GM23248 (cell line): Measurements from ENCODE around the gene DYRK1B. TPM values are rescaled to one million over a fixed set of nuclear protein-coding genes. Genes with fewer than 3 reads are reported as not detected.

Experiments used
- DNase-seq: peaks from one replicate; pipeline ENCODE4 v3.0.0-alpha.2; 2015
- H2AFZ ChIP-seq: fragments of 200-600 bp; sonication (generic); 2 replicates; pipeline ENCODE4 v1.6.1; 2016; ENCODE audit warnings: antibody characterized with exemption
- H3F3A ChIP-seq: fragments of 200-600 bp; sonication (generic); 2 replicates; pipeline ENCODE4 v1.6.1; 2016; ENCODE audit warnings: mild to moderate bottlenecking, antibody characterized with exemption, mixed run types; ENCODE audit not compliant: insufficient read depth
- H3K27ac ChIP-seq: fragments of 200-600 bp; sonication (generic); 2 replicates; pipeline ENCODE4 v1.5.1; 2016; ENCODE audit warnings: mild to moderate bottlenecking
- H3K27me3 ChIP-seq: fragments of 200-600 bp; sonication (generic); replicated peaks from 2 replicates; pipeline ENCODE4 v1.6.1; 2016; ENCODE audit warnings: mild to moderate bottlenecking; ENCODE audit not compliant: insufficient read depth
- H3K36me3 ChIP-seq: fragments of 200-600 bp; sonication (generic); 2 replicates; pipeline ENCODE4 v1.6.1; 2016; ENCODE audit warnings: low read depth, mild to moderate bottlenecking
- H3K4me1 ChIP-seq: fragments of 200-600 bp; sonication (generic); 2 replicates; pipeline ENCODE4 v1.6.1; 2016; ENCODE audit warnings: mild to moderate bottlenecking; ENCODE audit not compliant: insufficient read depth
- H3K4me2 ChIP-seq: fragments of 200-600 bp; sonication (generic); one replicate; pipeline ENCODE4 v1.6.1; 2016; ENCODE audit warnings: mild to moderate bottlenecking; ENCODE audit not compliant: unreplicated experiment
- H3K4me3 ChIP-seq: fragments of 200-600 bp; sonication (generic); 2 replicates; pipeline ENCODE4 v1.5.1; 2016; ENCODE audit warnings: mild to moderate bottlenecking
- H3K79me2 ChIP-seq: fragments of 200-600 bp; sonication (generic); 2 replicates; pipeline ENCODE4 v1.6.1; 2016; ENCODE audit warnings: mild to moderate bottlenecking; ENCODE audit not compliant: insufficient read depth
- H3K9ac ChIP-seq: fragments of 200-600 bp; sonication (generic); 2 replicates; pipeline ENCODE4 v1.6.1; 2016; ENCODE audit warnings: mild to moderate bottlenecking
- H3K9me2 ChIP-seq: fragments of 200-600 bp; sonication (generic); 2 replicates; pipeline ENCODE4 v1.6.1; 2016; ENCODE audit warnings: mixed run types, mild to moderate bottlenecking, moderate library complexity; ENCODE audit not compliant: insufficient read depth
- H3K9me3 ChIP-seq: fragments of 200-600 bp; sonication (generic); one replicate; pipeline ENCODE4 v1.6.1; 2017; ENCODE audit warnings: low read depth
- H4K20me1 ChIP-seq: fragments of 200-600 bp; sonication (generic); 2 replicates; pipeline ENCODE4 v1.6.0; 2016; ENCODE audit not compliant: insufficient read depth
- EZH2 ChIP-seq: fragments of 200-600 bp; sonication (generic); IDR thresholded peaks from 2 replicates; pipeline ENCODE4 v1.6.1; 2018; ENCODE audit warnings: antibody characterized with exemption, mild to moderate bottlenecking; ENCODE audit not compliant: insufficient read depth, poor library complexity, severe bottlenecking
- EZH2phosphoT487 ChIP-seq: fragments of 200-600 bp; sonication (generic); IDR thresholded peaks from 2 replicates; pipeline ENCODE4 v1.6.1; 2018; ENCODE audit warnings: antibody characterized with exemption, moderate library complexity, mild to moderate bottlenecking, low read depth; ENCODE audit not compliant: insufficient read depth
- WGBS, 2 experiments: methylation state at CpG; one replicate each; pipeline ENCODE4 v1.1.6; 2015 to 2017; ENCODE audit warnings: low lambda C conversion rate in 2 of 2, low coverage in 1 of 2; ENCODE audit errors: missing lambda C conversion rate in 2 of 2; 5-methylcytosine and 5-hydroxymethylcytosine counted together
- in situ Hi-C: fragments of 300-500 bp; cut with MboI; formaldehyde crosslinking; loops from 2 replicates; pipeline ENCODE4 v1.15.0; 2020
- polyA plus RNA-seq: library from polyadenylated mRNA; unstranded; fragments of >200 nt; fragmentation: Nextera tagmentation; extraction: Ambion mirVana; gene quantifications from 2 replicates; pipeline ENCODE4 v1.2.1, GENCODE V29; 2016
- total RNA-seq: library from RNA; depleted of rRNA; stranded (reverse); fragments of >200 nt; shearing (Covaris generic); gene quantifications from 2 replicates; pipeline ENCODE4 v1.2.3, GENCODE V29; 2014

DYRK1B gene
- total and polyA plus RNA-seq, 2 experiments from 2014 or later = 11.1 to 14.9 TPM

DNA sequence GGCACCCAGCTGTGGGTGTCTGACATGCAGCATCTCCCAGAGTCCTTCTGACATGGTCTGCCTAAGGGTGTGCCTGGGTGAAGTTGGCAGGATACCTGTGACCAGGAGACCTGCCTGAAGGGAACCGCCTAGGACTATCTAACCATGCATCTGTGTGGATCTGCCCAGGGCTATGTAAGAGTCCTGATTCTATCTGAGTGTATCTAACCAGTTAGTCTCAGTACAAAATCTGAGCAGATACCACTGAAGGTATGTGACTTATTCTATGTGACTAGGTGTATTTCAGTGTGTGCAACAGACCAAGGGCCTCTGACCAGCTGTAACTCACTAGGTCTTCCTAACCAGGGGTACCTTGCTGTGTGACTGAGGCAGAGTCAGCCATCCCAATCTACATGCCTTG is 40.4 kb upstream of the DYRK1B start:
- no peak for DNase-seq
- Histone ChIP-seq H3K79me2 (no peaks in the 10 kb centered on the region), H4K20me1 (no peaks in the 10 kb centered on the region), H3F3A (no peaks in the 10 kb centered on the region), H3K27me3 (no peaks in the 10 kb centered on the region; the same call in 1 of the 2 replicates), H3K4me3 (no peak overlapping the region), H2AFZ (no peak overlapping the region), H3K9ac (no peak overlapping the region), H3K4me1 (no peaks in the 10 kb centered on the region), H3K36me3 (no peaks in the 10 kb centered on the region), H3K4me2 (no peak overlapping the region), H3K9me2 (no peaks in the 10 kb centered on the region), H3K9me3 (no peaks in the 10 kb centered on the region), H3K27ac (no peak overlapping the region)
- TF ChIP-seq EZH2 = no peak
- no peak for TF ChIP-seq EZH2phosphoT487
- WGBS, 2 experiments = 53 to 56% methylated on average over 1 of the region's 1 CpG
- in situ Hi-C loops = no loop called here

DNA sequence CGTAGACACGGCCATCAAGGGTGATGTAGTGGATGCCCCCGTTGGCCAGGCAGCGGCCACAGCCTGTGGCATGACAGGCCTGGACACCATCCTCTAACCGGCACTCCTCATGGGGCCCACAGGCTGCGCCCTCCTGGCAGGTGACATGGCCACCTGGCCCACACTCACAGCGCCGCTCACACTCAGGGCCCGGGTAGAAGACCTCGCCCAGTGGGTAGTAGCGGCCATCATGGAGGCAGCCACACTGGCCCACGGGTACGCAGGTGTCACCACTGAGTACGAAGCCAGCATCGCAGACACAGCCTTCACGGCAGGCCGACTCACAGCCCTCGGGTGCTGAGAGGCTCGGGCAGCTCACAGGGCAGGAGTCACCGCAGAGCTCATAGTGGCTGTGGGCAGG is 39.4 kb upstream of the DYRK1B start:
- Histone ChIP-seq H3K4me1 (no peaks in the 10 kb centered on the region), H2AFZ (no peak overlapping the region), H3K27ac (no peak overlapping the region), H3F3A (no peaks in the 10 kb centered on the region), H3K9me3 (no peaks in the 10 kb centered on the region), H3K9me2 (no peaks in the 10 kb centered on the region), H3K36me3 (no peaks in the 10 kb centered on the region), H3K79me2 (no peaks in the 10 kb centered on the region), H4K20me1 (no peaks in the 10 kb centered on the region), H3K4me2 (no peak overlapping the region), H3K4me3 (no peak overlapping the region), H3K27me3 (no peaks in the 10 kb centered on the region; the same call in 1 of the 2 replicates), H3K9ac (no peak overlapping the region)
- TF ChIP-seq EZH2 (no peak), EZH2phosphoT487 (no peak)
- no peak for DNase-seq
- 68 to 70% methylated on average over 16 to 20 of the region's 20 CpGs for WGBS, 2 experiments
- in situ Hi-C loops = no loop called here

DNA sequence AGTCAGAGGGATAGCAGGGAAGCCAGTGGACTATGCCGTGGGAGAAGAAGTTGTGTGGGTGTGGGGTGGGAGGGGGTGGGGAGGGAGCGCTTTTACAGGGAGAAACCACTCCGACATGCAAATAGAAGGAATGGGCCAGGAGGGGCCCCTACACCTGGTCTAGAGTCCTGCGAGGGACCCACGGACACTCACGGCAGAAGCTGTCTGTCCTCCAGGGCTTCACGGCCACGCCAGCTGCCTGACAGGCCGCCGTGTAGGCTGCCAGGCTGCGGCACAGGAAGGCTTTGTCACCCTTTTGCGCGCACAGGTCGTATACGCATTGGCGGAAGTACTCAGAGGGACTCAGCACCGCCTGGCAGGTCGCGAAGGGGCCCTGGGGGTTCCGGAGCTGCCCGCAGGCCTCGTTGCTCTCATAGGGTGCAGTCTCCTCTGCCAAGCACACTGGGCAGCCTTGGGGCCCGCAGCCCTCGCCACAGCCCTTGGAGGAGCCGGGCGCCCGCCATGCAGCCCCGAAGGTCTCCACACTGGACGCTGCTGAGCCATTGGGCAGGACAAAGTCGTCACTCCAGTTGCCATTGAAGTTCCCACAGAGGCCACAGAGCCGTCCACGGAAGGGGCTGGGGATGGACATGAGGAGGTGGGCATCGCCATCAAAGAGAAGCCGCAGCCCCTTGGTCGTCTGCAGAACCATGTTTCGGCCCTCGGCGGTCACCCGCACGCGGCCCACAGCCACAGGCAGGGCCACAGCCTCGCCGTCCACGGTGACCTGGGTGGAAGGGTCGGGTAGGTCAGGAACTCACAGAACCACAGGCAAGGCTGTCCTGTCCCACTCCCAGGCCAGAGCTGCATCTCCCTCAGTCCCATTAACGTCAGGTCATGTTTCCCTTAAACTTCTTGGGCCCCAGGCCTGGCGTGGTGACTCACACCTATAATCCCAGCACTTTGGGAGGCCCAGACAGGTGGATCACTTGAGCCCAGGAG is 38.2 kb upstream of the DYRK1B start:
- Histone ChIP-seq H3K9me2 (no peaks in the 10 kb centered on the region), H3K4me3 (no peak overlapping the region), H3K27ac (no peak overlapping the region), H3K9me3 (no peaks in the 10 kb centered on the region), H3K4me2 (no peak overlapping the region), H3F3A (no peaks in the 10 kb centered on the region), H2AFZ (no peak overlapping the region), H3K36me3 (no peaks in the 10 kb centered on the region), H3K9ac (no peak overlapping the region), H3K4me1 (no peaks in the 10 kb centered on the region), H3K79me2 (no peaks in the 10 kb centered on the region), H4K20me1 (no peaks in the 10 kb centered on the region), H3K27me3 (no peaks in the 10 kb centered on the region)
- WGBS, 2 experiments = 70 to 72% methylated on average over 42 to 45 of the region's 47 CpGs
- in situ Hi-C loops = no loop called here
- no peak for DNase-seq
- no peak for TF ChIP-seq EZH2phosphoT487
- TF ChIP-seq EZH2 = no peak

DNA sequence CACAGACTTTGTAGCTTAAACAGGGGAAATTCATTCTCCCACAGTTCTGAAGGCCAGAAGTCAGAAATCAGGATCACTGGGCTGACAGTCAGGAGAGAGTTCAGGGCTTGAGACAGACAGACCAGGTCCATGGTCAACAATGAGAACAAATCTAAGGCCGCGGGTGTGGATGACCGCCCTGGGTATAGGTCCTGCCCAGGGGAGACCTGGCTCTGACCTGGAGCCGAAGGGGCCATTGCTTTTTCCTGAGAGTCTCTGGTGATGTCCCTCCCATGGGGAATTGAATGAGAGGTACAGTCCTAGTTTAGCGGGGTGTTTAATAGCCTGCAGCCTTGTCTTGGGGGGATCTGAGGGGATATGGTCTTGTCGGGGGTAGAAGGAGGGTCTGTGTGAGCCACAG is 37.4 kb upstream of the DYRK1B start:
- Histone ChIP-seq H4K20me1 (no peaks in the 10 kb centered on the region), H3F3A (no peaks in the 10 kb centered on the region), H3K27ac (no peak overlapping the region), H3K9me3 (no peaks in the 10 kb centered on the region), H3K79me2 (no peaks in the 10 kb centered on the region), H3K9ac (no peak overlapping the region), H3K9me2 (no peaks in the 10 kb centered on the region), H3K4me1 (no peaks in the 10 kb centered on the region), H3K4me3 (no peak overlapping the region), H3K27me3 (no peaks in the 10 kb centered on the region; the same call in 1 of the 2 replicates), H2AFZ (no peak overlapping the region), H3K4me2 (no peak overlapping the region), H3K36me3 (no peaks in the 10 kb centered on the region)
- TF ChIP-seq EZH2phosphoT487 (no peak), EZH2 (no peak)
- DNase-seq = no peak
- in situ Hi-C loops = no loop called here
- 73 to 77% methylated on average over 6 of the region's 6 CpGs for WGBS, 2 experiments
